Trophoblast cell (in vitro differentiated cells and primary cell): ENCODE data around the gene TMPRSS4.
A peak's percentile ranks its signal among the peaks of the same experiment; 100 is the strongest.
"Not testable (repeated sequence)": the region's sequence is repeated elsewhere in the genome, so short reads cannot be mapped to it uniquely, and the experiment has no call there.

Experiments used
- DNase-seq, 2 donors: peaks; one replicate each; pipeline ENCODE4 v3.0.0-alpha.2; 2016
- H2AFZ ChIP-seq: 2 replicates; pipeline ENCODE4 v1.6.1; 2013; ENCODE audit warnings: low read length, moderate library complexity, mild to moderate bottlenecking; ENCODE audit not compliant: insufficient read depth, poor library complexity
- H2AK5ac ChIP-seq: 2 replicates; pipeline ENCODE4 v1.6.1; 2013; ENCODE audit warnings: mild to moderate bottlenecking, low read length
- H2BK120ac ChIP-seq: 2 replicates; pipeline ENCODE4 v1.6.1; 2013; ENCODE audit warnings: low read length, mild to moderate bottlenecking, moderate library complexity; ENCODE audit not compliant: insufficient read depth, poor library complexity
- H2BK12ac ChIP-seq: 2 replicates; pipeline ENCODE4 v1.6.1; 2013; ENCODE audit warnings: mild to moderate bottlenecking, low read length, moderate library complexity
- H2BK5ac ChIP-seq: 2 replicates; pipeline ENCODE4 v1.6.1; 2013; ENCODE audit warnings: low read length, low read depth, moderate library complexity, mild to moderate bottlenecking; ENCODE audit not compliant: poor library complexity
- H3K14ac ChIP-seq: 2 replicates; pipeline ENCODE4 v1.6.1; 2013; ENCODE audit warnings: mild to moderate bottlenecking, low read length
- H3K18ac ChIP-seq: 2 replicates; pipeline ENCODE4 v1.6.1; 2013; ENCODE audit warnings: mild to moderate bottlenecking, low read length
- H3K23ac ChIP-seq: 2 replicates; pipeline ENCODE4 v1.6.1; 2013; ENCODE audit warnings: low read length
- H3K27ac ChIP-seq: 2 replicates; pipeline ENCODE4 v1.5.1; 2013; ENCODE audit warnings: low read depth, mild to moderate bottlenecking, inconsistent platforms, low read length, moderate library complexity
- H3K27me3 ChIP-seq: 2 replicates; pipeline ENCODE4 v1.6.1; 2013; ENCODE audit warnings: inconsistent platforms, mild to moderate bottlenecking, low read length, moderate library complexity; ENCODE audit not compliant: insufficient read depth
- H3K36me3 ChIP-seq, 2 experiments: 1 replicate in 1 of 2; 2 replicates in 1 of 2; pipeline ENCODE4 v1.6.1; 2013; ENCODE audit warnings: low read length in 2 of 2, mild to moderate bottlenecking in 2 of 2, moderate library complexity in 1 of 2; ENCODE audit not compliant: insufficient read depth in 2 of 2, control insufficient read depth in 1 of 2
- H3K4ac ChIP-seq: 2 replicates; pipeline ENCODE4 v1.6.1; 2013; ENCODE audit warnings: low read depth, mild to moderate bottlenecking, low read length, moderate library complexity
- H3K4me1 ChIP-seq, 2 experiments: 1 replicate in 1 of 2; 2 replicates in 1 of 2; pipeline ENCODE4 v1.6.1; 2013; ENCODE audit warnings: low read length in 2 of 2, mild to moderate bottlenecking in 2 of 2, moderate library complexity in 1 of 2; ENCODE audit not compliant: insufficient read depth in 2 of 2, control insufficient read depth in 1 of 2
- H3K4me2 ChIP-seq: 2 replicates; pipeline ENCODE4 v1.6.1; 2013; ENCODE audit warnings: inconsistent platforms, mild to moderate bottlenecking, low read length, moderate library complexity
- H3K4me3 ChIP-seq: 2 replicates; pipeline ENCODE4 v1.5.1; 2013; ENCODE audit warnings: mild to moderate bottlenecking, low read depth, low read length, inconsistent platforms
- H3K79me1 ChIP-seq: one replicate; pipeline ENCODE4 v1.6.1; 2013; ENCODE audit warnings: low read length
- H3K79me2 ChIP-seq: 2 replicates; pipeline ENCODE4 v1.6.1; 2013; ENCODE audit warnings: low read length, mild to moderate bottlenecking; ENCODE audit not compliant: control insufficient read depth, insufficient read depth, poor library complexity
- H3K9ac ChIP-seq: 2 replicates; pipeline ENCODE4 v1.6.1; 2013; ENCODE audit warnings: mild to moderate bottlenecking, low read length
- H3K9me3 ChIP-seq: 2 replicates; pipeline ENCODE4 v1.6.1; 2013; ENCODE audit warnings: low read depth, mild to moderate bottlenecking, control low read depth, inconsistent platforms, low read length; ENCODE audit not compliant: insufficient read depth
- H4K12ac ChIP-seq: 2 replicates; pipeline ENCODE4 v1.6.1; 2013; ENCODE audit warnings: low read depth, mild to moderate bottlenecking, low read length, moderate library complexity
- H4K8ac ChIP-seq: 2 replicates; pipeline ENCODE4 v1.6.1; 2013; ENCODE audit warnings: low read depth, mild to moderate bottlenecking, low read length, moderate library complexity
- H4K91ac ChIP-seq: one replicate; pipeline ENCODE4 v1.6.1; 2013; ENCODE audit warnings: low read depth, mild to moderate bottlenecking, low read length, moderate library complexity
- WGBS: extraction: QIAGEN DNeasy Blood & Tissue Kit; methylation state at CpG from one replicate; pipeline ENCODE4 v1.1.7; 2013; ENCODE audit warnings: missing lambda C conversion rate; ENCODE audit not compliant: insufficient read length, insufficient coverage; ENCODE audit errors: extremely low coverage; 5-methylcytosine and 5-hydroxymethylcytosine counted together

Gene TMPRSS4

DNA sequence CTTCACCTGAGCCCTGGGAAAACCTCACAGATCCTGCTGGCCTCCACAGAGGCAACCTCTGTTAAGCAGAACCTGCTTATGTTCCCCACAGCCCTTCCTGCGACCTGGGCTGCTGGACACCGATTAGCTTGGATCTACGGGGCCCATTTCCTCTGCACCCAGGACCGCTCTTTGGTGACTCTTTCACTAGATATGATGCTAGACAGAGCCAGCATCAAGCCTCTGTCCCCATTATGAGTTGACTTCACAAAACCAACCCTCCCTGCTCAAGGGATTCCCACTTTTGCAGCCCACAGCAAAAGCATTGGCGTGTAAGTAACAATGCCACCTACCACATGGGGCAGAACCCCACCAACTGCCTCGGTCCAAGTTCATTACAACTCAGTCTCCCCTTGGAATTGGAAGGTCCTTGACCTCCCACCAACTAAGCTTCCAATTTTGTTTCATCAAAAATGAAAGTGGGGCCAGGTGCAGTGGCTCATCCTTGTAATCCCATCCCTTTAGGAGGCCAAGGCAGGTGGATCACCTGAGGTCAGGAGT lies 15.2 kb upstream of the TMPRSS4 start:
- WGBS: no CpG with 5 or more reads among the region's 6 CpGs
- Histone ChIP-seq H3K9ac (no peak overlapping the region), H3K79me2 (no peaks in the 10 kb centered on the region)

DNA sequence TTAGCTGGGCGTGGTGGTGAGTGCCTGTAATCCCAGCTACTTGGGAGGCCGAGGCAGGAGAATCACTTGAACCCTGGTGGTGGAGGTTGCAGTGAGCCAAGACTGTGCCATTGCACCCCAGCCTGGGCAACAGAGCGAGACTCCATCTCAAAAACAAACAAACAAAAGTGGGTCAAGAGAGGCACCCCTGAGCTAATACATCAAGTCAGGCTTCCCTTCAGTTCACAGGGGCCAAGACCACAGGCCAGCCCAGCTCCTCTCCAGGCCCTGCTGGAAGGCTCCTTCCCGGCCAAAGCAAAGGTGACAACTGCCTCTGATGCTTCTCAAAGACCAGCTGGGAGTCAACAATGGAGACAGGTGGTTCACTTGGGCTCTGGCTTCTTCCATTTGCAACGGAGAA lies 14.7 kb upstream of the TMPRSS4 start:
- not testable (repeated sequence) for H4K12ac ChIP-seq, H3K9me3 ChIP-seq, H4K8ac ChIP-seq, H3K4me1 ChIP-seq, H2AK5ac ChIP-seq, H3K36me3 ChIP-seq, H3K18ac ChIP-seq, H2BK5ac ChIP-seq, H3K27ac ChIP-seq, H2BK12ac ChIP-seq, H3K79me1 ChIP-seq, H3K79me2 ChIP-seq, H4K91ac ChIP-seq, H3K14ac ChIP-seq, H3K27me3 ChIP-seq, H3K4ac ChIP-seq, H3K23ac ChIP-seq, H3K4me2 ChIP-seq, H2AFZ ChIP-seq, DNase-seq, H3K4me3 ChIP-seq, H2BK120ac ChIP-seq, H3K9ac ChIP-seq
- no CpG with 5 or more reads among the region's 5 CpGs for WGBS

More for the DNA sequence above, 15.2 kb upstream of the TMPRSS4 start:
- Histone ChIP-seq H2BK12ac (no peak overlapping the region), H3K79me1 (no peaks in the 10 kb centered on the region), H3K4me1 (peaks cover 4 to 5% of the 10 kb centered on the region in 2 experiments), H3K4me3 (no peak overlapping the region), H3K27ac (no peak overlapping the region), H3K9me3 (no peaks in the 10 kb centered on the region), H4K8ac (no peak overlapping the region), H3K4ac (no peak overlapping the region), H4K91ac (no peak overlapping the region), H3K14ac (no peak overlapping the region), H3K4me2 (no peak overlapping the region), H3K23ac (no peak overlapping the region), H2BK5ac (no peak overlapping the region), H2AK5ac (no peak overlapping the region), H2BK120ac (no peak overlapping the region), H2AFZ (no peak overlapping the region), H3K18ac (no peak overlapping the region), H4K12ac (no peak overlapping the region), H3K36me3 (no peaks in the 10 kb centered on the region), H3K27me3 (no peaks in the 10 kb centered on the region)
- no peak for DNase-seq

DNA sequence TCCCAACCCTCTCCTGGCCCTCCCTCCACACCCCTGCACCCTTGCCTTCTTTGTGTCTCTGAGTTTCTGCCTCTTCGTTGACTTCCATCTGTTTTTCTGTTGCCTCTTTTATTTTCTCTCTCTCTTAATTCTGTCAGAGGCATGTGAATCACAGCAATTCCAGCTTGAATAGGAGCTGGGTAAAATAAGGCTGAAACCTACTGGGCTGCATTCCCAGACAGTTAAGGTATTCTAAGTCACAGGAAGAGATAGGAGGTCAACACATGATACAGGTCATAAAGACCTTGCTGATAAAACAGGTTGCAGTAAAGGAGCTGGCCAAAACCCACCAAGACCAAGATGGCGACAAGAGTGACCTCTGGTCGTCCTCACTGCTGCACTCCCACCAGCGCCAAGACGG lies 14.2 kb upstream of the TMPRSS4 start:
- H3K36me3 ChIP-seq, H2AFZ ChIP-seq, H2BK120ac ChIP-seq, H3K23ac ChIP-seq, H2AK5ac ChIP-seq, H2BK12ac ChIP-seq, H3K79me2 ChIP-seq, H3K4me1 ChIP-seq, H3K27ac ChIP-seq, H3K9me3 ChIP-seq, H3K27me3 ChIP-seq, H3K4me2 ChIP-seq, H4K8ac ChIP-seq, H3K79me1 ChIP-seq, H4K12ac ChIP-seq, H3K9ac ChIP-seq, H2BK5ac ChIP-seq, H4K91ac ChIP-seq, H3K4ac ChIP-seq, H3K4me3 ChIP-seq, H3K14ac ChIP-seq, H3K18ac ChIP-seq: not testable (repeated sequence)
- WGBS: no CpG with 5 or more reads among the region's 5 CpGs
- peak; percentile 54 to 58 for DNase-seq

DNA sequence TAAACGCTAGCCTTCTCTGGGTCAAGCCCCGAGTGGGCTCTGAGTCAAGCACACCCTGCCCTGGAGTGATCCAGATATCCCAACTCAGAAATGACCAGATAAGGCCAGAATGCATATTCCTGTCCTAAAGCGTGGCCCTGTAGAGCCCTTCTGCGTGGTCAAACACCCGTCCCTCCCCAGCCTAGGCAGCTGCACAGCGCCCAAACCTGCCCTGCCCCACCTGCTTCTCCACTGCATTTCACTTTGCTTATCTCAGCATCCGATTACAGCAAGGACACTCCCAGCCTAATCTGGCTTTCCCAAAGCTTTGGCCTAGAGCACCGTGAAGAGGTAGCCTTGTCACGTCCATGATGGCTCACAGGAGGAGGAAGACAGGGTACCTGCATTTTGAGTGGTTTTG lies 11.9 kb upstream of the TMPRSS4 start:
- Histone ChIP-seq H3K9ac (no peak overlapping the region), H4K91ac (no peak overlapping the region)

More for the DNA sequence above, 11.9 kb upstream of the TMPRSS4 start:
- no peak overlapping the region for H3K14ac ChIP-seq
- no peak overlapping the region for H3K4ac ChIP-seq
- no peak overlapping the region for H2BK12ac ChIP-seq
- no peaks in the 10 kb centered on the region for H3K79me2 ChIP-seq
- H3K4me2 ChIP-seq: no peak overlapping the region
- no peak overlapping the region for H3K4me3 ChIP-seq
- H3K18ac ChIP-seq: no peak overlapping the region
- H3K79me1 ChIP-seq: no peaks in the 10 kb centered on the region
- H4K12ac ChIP-seq: no peak overlapping the region
- no peaks in the 10 kb centered on the region for H3K27me3 ChIP-seq
- DNase-seq: peak; percentile 85 to 89
- H2BK120ac ChIP-seq: no peak overlapping the region
- no peak overlapping the region for H3K23ac ChIP-seq
- H3K36me3 ChIP-seq: no peaks in the 10 kb centered on the region
- H2AK5ac ChIP-seq: no peak overlapping the region
- no peak overlapping the region for H4K8ac ChIP-seq
- H3K4me1 ChIP-seq: peaks cover 4 to 5% of the 10 kb centered on the region in 2 experiments
- no peak overlapping the region for H2AFZ ChIP-seq
- WGBS: no CpG with 5 or more reads among the region's 9 CpGs
- H3K27ac ChIP-seq: no peak overlapping the region
- H2BK5ac ChIP-seq: no peak overlapping the region
- H3K9me3 ChIP-seq: no peaks in the 10 kb centered on the region
